Fibroblast of lung (primary cell): ENCODE data around the gene NHS.

Experiments used
- EZH2 ChIP-seq: IDR thresholded peaks from 2 replicates; pipeline ENCODE4 v1.5.1; 2012; ENCODE audit warnings: low read length, control low read depth, mild to moderate bottlenecking; ENCODE audit errors: missing control alignments
- TF ChIP-seq, protein P1 (sequence below), 2 donors: IDR thresholded peaks in 1 of 2; conservative IDR thresholded peaks in 1 of 2; 1 replicate in 1 of 2; 2 replicates in 1 of 2; pipeline ENCODE4 v1.5.1; 2011 to 2012; ENCODE audit warnings: low read length in 2 of 2, control low read depth in 1 of 2, inconsistent platforms in 1 of 2, low read depth in 1 of 2, mild to moderate bottlenecking in 1 of 2

DNA sequence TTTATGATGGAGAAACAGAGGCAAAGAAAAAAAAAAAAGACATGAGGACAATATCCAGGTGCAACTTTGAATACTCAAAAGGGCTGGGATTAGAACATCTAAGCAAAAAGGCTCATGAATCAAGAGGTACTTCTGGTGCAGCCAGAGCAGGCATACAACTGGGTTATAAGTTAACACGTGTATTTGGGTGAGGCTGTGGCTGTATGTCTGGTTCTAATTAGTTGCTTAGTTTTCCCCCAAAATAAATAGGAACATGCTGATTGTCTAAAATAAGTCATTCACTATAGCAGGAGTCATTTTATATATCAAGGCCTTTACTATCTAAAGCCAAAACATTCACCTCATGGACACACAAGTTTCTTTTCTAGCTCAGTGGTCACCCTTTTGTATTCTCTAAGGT is 20.2 kb downstream of the NHS start:
- TF ChIP-seq, protein P1, sequence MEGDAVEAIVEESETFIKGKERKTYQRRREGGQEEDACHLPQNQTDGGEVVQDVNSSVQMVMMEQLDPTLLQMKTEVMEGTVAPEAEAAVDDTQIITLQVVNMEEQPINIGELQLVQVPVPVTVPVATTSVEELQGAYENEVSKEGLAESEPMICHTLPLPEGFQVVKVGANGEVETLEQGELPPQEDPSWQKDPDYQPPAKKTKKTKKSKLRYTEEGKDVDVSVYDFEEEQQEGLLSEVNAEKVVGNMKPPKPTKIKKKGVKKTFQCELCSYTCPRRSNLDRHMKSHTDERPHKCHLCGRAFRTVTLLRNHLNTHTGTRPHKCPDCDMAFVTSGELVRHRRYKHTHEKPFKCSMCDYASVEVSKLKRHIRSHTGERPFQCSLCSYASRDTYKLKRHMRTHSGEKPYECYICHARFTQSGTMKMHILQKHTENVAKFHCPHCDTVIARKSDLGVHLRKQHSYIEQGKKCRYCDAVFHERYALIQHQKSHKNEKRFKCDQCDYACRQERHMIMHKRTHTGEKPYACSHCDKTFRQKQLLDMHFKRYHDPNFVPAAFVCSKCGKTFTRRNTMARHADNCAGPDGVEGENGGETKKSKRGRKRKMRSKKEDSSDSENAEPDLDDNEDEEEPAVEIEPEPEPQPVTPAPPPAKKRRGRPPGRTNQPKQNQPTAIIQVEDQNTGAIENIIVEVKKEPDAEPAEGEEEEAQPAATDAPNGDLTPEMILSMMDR (conservative IDR thresholded peaks at IDR 0.05 in 1 of 2, IDR thresholded peaks at IDR 0.05 in 1 of 2; ENCODE audit: low read depth in 1 of 2, low read length in 2 of 2): no peak
- no peak for TF ChIP-seq EZH2
